ENCODE results near the gene NEK9. TPM values are rescaled to one million over a fixed set of nuclear protein-coding genes. Genes with fewer than 3 reads are reported as not detected.

The NEK9 gene
- polyA plus RNA-seq, 1 donor from 2014 or later = 9.4 TPM

DNA sequence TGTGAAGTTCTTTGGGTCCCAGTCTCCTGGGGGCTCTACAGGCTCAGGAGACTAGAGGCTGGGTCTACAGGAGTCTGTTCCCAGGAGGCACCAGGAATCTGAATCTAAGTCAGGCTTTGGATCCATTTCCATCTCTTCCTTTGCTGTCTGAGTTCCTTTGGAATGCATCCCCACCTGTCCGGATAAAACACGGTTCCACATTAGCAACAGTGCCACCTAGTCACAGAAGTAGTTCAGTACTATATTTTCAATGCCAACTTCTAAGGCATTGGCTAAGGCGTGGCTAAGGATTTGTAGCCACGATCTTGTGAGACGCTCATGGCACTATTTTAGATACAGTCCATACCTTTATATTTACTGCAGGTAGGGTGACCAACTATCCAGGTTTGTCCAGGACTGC is 42.3 kb downstream of the NEK9 start:
- no peaks in the 10 kb centered on the region for H3K79me2 ChIP-seq (replicated peaks; ENCODE audit: insufficient read depth, low read length)
- TF ChIP-seq CTCF (IDR thresholded peaks at IDR 0.05; ENCODE audit: poor library complexity, severe bottlenecking) = peak; percentile 29
- no peak for TF ChIP-seq EP300 (conservative IDR thresholded peaks at IDR 0.05; ENCODE audit: poor library complexity, severe bottlenecking)
- H3K4me3 ChIP-seq (ENCODE audit: low read length) = no peak overlapping the region
- H3K9ac ChIP-seq (ENCODE audit: low read length) = no peak overlapping the region
- H3K27ac ChIP-seq (ENCODE audit: low read length) = no peak overlapping the region
- H3K36me3 ChIP-seq (ENCODE audit: insufficient read depth, low read length) = no peaks in the 10 kb centered on the region
- H3K27me3 ChIP-seq (ENCODE audit: insufficient read depth, low read depth, low read length) = no peaks in the 10 kb centered on the region
- no peaks in the 10 kb centered on the region for H4K20me1 ChIP-seq (ENCODE audit: insufficient read depth)
- H3K4me2 ChIP-seq (ENCODE audit: low read length) = no peak overlapping the region
- no peaks in the 10 kb centered on the region for H3F3A ChIP-seq (ENCODE audit: insufficient read depth, low read length, poor library complexity, severe bottlenecking)
- no peaks in the 10 kb centered on the region for H3K9me3 ChIP-seq (ENCODE audit: low read length)
- H2AFZ ChIP-seq (ENCODE audit: low read depth, low read length) = no peak overlapping the region
- H3K9me2 ChIP-seq (ENCODE audit: insufficient read depth, low read length) = no peaks in the 10 kb centered on the region

GRCh38 chr14:75083271-75083670 is 43.6 kb downstream of the NEK9 start:
- Histone ChIP-seq H3K9ac (ENCODE audit: low read length) (no peak overlapping the region), H3K79me2 (replicated peaks; ENCODE audit: insufficient read depth, low read length) (no peaks in the 10 kb centered on the region), H3F3A (ENCODE audit: insufficient read depth, low read length, poor library complexity, severe bottlenecking) (no peaks in the 10 kb centered on the region), H3K27ac (ENCODE audit: low read length) (no peak overlapping the region), H3K4me2 (ENCODE audit: low read length) (no peak overlapping the region), H3K36me3 (ENCODE audit: insufficient read depth, low read length) (no peaks in the 10 kb centered on the region), H2AFZ (ENCODE audit: low read depth, low read length) (no peak overlapping the region), H3K27me3 (ENCODE audit: insufficient read depth, low read depth, low read length) (no peaks in the 10 kb centered on the region), H4K20me1 (ENCODE audit: insufficient read depth) (no peaks in the 10 kb centered on the region), H3K9me2 (ENCODE audit: insufficient read depth, low read length) (no peaks in the 10 kb centered on the region), H3K4me3 (ENCODE audit: low read length) (no peak overlapping the region), H3K9me3 (ENCODE audit: low read length) (no peaks in the 10 kb centered on the region)
- TF ChIP-seq, protein P1, sequence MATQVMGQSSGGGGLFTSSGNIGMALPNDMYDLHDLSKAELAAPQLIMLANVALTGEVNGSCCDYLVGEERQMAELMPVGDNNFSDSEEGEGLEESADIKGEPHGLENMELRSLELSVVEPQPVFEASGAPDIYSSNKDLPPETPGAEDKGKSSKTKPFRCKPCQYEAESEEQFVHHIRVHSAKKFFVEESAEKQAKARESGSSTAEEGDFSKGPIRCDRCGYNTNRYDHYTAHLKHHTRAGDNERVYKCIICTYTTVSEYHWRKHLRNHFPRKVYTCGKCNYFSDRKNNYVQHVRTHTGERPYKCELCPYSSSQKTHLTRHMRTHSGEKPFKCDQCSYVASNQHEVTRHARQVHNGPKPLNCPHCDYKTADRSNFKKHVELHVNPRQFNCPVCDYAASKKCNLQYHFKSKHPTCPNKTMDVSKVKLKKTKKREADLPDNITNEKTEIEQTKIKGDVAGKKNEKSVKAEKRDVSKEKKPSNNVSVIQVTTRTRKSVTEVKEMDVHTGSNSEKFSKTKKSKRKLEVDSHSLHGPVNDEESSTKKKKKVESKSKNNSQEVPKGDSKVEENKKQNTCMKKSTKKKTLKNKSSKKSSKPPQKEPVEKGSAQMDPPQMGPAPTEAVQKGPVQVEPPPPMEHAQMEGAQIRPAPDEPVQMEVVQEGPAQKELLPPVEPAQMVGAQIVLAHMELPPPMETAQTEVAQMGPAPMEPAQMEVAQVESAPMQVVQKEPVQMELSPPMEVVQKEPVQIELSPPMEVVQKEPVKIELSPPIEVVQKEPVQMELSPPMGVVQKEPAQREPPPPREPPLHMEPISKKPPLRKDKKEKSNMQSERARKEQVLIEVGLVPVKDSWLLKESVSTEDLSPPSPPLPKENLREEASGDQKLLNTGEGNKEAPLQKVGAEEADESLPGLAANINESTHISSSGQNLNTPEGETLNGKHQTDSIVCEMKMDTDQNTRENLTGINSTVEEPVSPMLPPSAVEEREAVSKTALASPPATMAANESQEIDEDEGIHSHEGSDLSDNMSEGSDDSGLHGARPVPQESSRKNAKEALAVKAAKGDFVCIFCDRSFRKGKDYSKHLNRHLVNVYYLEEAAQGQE (IDR thresholded peaks at IDR 0.05; ENCODE audit: borderline replicate concordance) = no peak
- no peak for TF ChIP-seq SMC3 (conservative IDR thresholded peaks at IDR 0.05; ENCODE audit: poor library complexity)
- TF ChIP-seq CTCF (IDR thresholded peaks at IDR 0.05; ENCODE audit: poor library complexity, severe bottlenecking) = no peak
- no peak for TF ChIP-seq EP300 (conservative IDR thresholded peaks at IDR 0.05; ENCODE audit: poor library complexity, severe bottlenecking)
- TF ChIP-seq EZH2 (IDR thresholded peaks at IDR 0.05; ENCODE audit: borderline replicate concordance, insufficient read depth, low read length, poor library complexity, severe bottlenecking) = no peak
- TF ChIP-seq RAD21 (conservative IDR thresholded peaks at IDR 0.05) = no peak
- TF ChIP-seq POLR2AphosphoS5 (IDR thresholded peaks at IDR 0.05) = no peak
- TF ChIP-seq MXI1 (conservative IDR thresholded peaks at IDR 0.05; ENCODE audit: poor library complexity, severe bottlenecking) = no peak
- no peak for TF ChIP-seq TAF1 (IDR thresholded peaks at IDR 0.05; ENCODE audit: low read depth)

Measured in neural cell (in vitro differentiated cells).